ENCODE measurements around the gene HMX2. TPM values are rescaled to one million over a fixed set of nuclear protein-coding genes. Genes with fewer than 3 reads are reported as not detected.
A peak's percentile ranks its signal among the peaks of the same experiment; 100 is the strongest.

Gene HMX2
- total RNA-seq, 1 donor from 2014 or later = not detected

DNA sequence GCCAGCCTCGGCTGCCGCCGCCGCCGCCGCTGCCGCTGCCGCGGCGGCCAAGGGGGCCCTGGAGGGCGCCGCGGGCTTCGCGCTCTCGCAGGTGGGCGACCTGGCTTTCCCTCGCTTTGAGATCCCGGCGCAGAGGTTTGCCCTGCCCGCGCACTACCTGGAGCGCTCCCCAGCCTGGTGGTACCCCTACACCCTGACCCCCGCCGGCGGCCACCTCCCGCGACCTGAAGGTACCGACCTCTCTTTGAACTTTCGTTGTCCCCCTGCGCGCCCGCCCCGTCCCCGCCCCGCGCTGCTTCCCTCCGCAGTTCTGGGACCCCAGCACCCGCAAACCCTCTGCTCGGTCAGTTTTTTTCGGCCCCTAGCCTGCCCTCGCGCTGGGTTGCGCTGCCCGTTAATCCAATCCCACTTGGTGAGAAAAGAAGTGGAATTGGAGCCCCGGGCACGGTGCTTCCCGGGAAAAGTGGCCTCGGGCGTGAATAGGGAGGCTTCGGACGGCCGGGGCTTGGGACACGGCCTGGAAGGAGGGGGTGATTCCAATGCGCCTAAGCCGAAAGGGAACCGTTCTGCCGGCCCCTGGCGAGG is 11.6 kb upstream of the HMX2 start:
- peak overlapping the region; percentile 46 for H3K4me3 Mint-ChIP-seq
- H3K36me3 Mint-ChIP-seq = no peaks in the 10 kb centered on the region
- no peak overlapping the region for H3K27ac Mint-ChIP-seq
- H3K4me1 Mint-ChIP-seq = peaks cover 27% of the 10 kb centered on the region
- no peak for DNase-seq (ENCODE audit: low spot score in 2 of 2, unreplicated experiment in 2 of 2)
- H3K27me3 Mint-ChIP-seq (ENCODE audit: low read depth) = peaks cover 94% of the 10 kb centered on the region
- TF ChIP-seq, protein P1, sequence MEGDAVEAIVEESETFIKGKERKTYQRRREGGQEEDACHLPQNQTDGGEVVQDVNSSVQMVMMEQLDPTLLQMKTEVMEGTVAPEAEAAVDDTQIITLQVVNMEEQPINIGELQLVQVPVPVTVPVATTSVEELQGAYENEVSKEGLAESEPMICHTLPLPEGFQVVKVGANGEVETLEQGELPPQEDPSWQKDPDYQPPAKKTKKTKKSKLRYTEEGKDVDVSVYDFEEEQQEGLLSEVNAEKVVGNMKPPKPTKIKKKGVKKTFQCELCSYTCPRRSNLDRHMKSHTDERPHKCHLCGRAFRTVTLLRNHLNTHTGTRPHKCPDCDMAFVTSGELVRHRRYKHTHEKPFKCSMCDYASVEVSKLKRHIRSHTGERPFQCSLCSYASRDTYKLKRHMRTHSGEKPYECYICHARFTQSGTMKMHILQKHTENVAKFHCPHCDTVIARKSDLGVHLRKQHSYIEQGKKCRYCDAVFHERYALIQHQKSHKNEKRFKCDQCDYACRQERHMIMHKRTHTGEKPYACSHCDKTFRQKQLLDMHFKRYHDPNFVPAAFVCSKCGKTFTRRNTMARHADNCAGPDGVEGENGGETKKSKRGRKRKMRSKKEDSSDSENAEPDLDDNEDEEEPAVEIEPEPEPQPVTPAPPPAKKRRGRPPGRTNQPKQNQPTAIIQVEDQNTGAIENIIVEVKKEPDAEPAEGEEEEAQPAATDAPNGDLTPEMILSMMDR (IDR thresholded peaks at IDR 0.05; ENCODE audit: unreplicated experiment) = no peak
- no peaks in the 10 kb centered on the region for H3K9me3 Mint-ChIP-seq

DNA sequence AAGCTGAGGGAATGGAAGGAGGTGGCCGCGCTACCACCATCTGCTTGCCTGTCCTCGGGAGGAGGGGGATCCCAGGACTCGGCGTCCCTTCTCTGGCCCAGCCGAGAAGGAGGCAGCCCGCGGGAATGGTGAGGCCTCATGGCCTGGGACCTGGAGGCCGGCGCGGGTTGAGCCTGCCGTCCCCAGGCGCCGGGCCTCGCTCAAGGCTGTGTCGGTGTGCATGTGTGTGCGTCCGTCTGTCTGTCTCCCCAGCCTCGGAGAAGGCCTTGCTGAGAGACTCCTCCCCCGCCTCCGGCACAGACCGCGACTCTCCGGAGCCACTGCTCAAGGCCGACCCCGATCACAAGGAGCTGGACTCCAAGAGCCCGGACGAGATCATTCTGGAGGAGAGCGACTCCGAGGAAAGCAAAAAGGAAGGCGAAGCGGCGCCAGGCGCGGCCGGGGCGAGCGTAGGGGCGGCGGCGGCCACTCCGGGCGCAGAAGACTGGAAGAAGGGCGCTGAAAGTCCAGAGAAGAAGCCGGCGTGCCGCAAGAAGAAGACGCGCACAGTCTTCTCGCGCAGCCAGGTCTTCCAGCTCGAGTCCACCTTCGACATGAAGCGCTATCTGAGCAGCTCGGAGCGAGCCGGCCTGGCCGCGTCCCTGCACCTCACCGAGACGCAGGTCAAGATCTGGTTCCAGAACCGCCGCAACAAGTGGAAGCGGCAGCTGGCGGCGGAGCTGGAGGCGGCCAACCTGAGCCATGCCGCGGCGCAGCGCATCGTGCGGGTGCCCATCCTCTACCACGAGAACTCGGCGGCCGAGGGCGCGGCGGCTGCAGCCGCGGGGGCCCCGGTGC is 10.9 kb upstream of the HMX2 start:
- no peaks in the 10 kb centered on the region for H3K9me3 Mint-ChIP-seq
- no peak overlapping the region for H3K27ac Mint-ChIP-seq
- DNase-seq (ENCODE audit: low spot score in 2 of 2, unreplicated experiment in 2 of 2) = no peak

DNA sequence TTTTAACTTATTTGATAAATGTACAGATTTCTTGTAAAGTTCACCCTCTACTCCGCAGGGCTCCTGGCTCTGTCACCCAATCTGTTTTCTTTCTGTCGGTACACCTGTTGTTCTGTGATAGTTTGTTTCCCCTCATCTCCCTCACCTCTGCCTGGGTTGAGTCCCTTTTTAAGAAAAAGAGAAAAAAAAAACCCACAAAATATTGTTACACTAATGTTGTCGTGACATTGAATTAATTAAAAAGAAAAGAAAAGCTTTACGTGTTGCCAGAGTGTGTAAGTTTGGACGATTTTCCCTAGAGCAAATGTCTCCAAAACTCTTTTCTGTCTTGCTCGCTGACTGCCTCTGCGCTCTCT is 8.8 kb upstream of the HMX2 start:
- peaks cover 94% of the 10 kb centered on the region for H3K27me3 Mint-ChIP-seq (ENCODE audit: low read depth)
- H3K27ac Mint-ChIP-seq = no peak overlapping the region
- H3K4me1 Mint-ChIP-seq = peaks cover 17% of the 10 kb centered on the region
- TF ChIP-seq, protein P1 (IDR thresholded peaks at IDR 0.05; ENCODE audit: unreplicated experiment) = no peak
- no peak overlapping the region for H3K4me3 Mint-ChIP-seq
- H3K9me3 Mint-ChIP-seq = no peaks in the 10 kb centered on the region
- DNase-seq (ENCODE audit: low spot score in 2 of 2, unreplicated experiment in 2 of 2) = no peak
- no peaks in the 10 kb centered on the region for H3K36me3 Mint-ChIP-seq

More for the DNA sequence above, 10.9 kb upstream of the HMX2 start:
- TF ChIP-seq, protein P1 (IDR thresholded peaks at IDR 0.05; ENCODE audit: unreplicated experiment) = no peak
- H3K36me3 Mint-ChIP-seq = no peaks in the 10 kb centered on the region
- H3K27me3 Mint-ChIP-seq (ENCODE audit: low read depth) = peaks cover 94% of the 10 kb centered on the region
- peak overlapping the region; percentile 46 for H3K4me3 Mint-ChIP-seq
- H3K4me1 Mint-ChIP-seq = peaks cover 27% of the 10 kb centered on the region

DNA sequence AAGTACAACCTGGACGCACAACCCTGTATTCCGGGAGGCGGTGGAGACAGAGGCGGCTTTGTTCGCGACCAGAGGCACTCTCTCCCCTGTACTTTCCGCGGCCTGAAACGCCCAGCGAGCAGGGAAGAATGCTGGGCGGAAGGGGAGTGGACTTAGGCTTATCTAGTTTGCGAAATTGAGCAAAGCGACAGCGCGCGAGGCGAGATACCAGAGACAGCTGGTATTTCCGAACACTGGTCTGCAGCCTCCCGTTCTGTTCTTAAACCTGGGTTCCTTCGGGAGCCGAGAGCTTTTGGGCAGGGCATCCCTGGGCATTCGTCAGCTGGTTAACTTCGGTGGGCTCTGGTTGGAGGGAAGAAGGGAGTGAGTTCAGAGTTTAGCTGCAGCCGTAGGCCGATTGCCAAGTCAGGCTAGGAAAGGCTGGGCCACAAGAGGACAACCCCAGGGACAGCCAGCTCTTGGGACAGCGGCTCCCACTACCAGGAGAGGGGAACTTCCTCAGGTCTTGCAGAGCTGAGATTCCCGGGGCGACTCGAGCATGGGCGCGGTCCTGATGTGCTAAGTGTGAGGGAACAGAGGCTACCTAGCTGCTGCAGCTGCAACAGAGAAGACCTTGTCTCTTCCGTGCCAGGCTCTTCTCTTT is 8.3 kb upstream of the HMX2 start:
- DNase-seq (ENCODE audit: low spot score in 2 of 2, unreplicated experiment in 2 of 2) = no peak
- Mint-ChIP-seq H3K36me3 (no peaks in the 10 kb centered on the region), H3K4me1 (peaks cover 14% of the 10 kb centered on the region), H3K9me3 (no peaks in the 10 kb centered on the region), H3K27ac (no peak overlapping the region), H3K4me3 (peak overlapping the region; percentile 17), H3K27me3 (ENCODE audit: low read depth) (peaks cover 94% of the 10 kb centered on the region)
- TF ChIP-seq, protein P1 (IDR thresholded peaks at IDR 0.05; ENCODE audit: unreplicated experiment) = no peak

DNA sequence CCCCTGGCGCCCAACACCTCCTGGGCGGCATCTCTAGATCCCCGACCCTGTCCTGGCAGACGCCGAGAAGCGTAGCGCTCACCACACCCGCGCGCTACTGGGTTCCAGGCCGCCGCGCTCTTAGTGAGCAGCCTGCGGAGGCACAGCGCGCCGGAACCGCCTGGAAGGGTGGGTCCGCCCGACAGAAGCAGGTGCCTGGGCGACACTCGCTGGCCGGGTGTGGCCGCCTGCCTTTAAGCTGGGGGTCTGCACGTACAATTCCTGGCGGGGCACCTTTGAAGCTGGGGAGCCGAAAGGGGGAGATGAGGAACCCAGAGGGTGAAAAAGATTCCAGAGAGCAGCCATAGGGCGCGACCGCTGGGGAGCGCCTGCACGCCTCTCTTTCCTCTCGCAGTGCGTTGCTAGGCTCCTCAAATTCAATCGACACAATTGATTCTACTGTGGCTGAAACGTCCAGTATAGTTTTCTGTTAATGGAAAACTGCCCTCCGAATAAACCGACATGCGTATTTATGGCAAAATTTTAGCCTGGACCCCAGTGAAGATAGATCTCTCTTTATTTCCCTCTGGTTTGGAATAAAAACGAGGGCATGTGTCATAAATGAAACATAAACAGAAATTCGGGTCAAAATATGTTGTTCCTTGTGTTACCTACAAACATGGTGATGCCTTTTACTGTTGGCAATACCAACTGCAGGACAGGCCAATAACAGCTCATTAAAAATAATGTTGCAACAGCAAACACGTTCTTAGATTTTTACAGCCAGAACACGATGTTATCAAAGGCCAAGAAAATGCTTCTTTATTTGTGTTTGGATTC is 7.6 kb upstream of the HMX2 start:
- TF ChIP-seq, protein P1 (IDR thresholded peaks at IDR 0.05; ENCODE audit: unreplicated experiment) = no peak
- no peaks in the 10 kb centered on the region for H3K36me3 Mint-ChIP-seq
- H3K27ac Mint-ChIP-seq = no peak overlapping the region
- peaks cover 95% of the 10 kb centered on the region for H3K27me3 Mint-ChIP-seq (ENCODE audit: low read depth)
- H3K4me1 Mint-ChIP-seq = peaks cover 14% of the 10 kb centered on the region
- no peaks in the 10 kb centered on the region for H3K9me3 Mint-ChIP-seq
- DNase-seq (ENCODE audit: low spot score in 2 of 2, unreplicated experiment in 2 of 2) = no peak
- H3K4me3 Mint-ChIP-seq = no peak overlapping the region

All from mesothelial cell of epicardium (in vitro differentiated cells).